HepG2 (cell line): Measurements from ENCODE around the gene MEX3D. TPM values are rescaled to one million over a fixed set of nuclear protein-coding genes. Genes with fewer than 3 reads are reported as not detected.

Experiments used
- AHDC1 ChIP-seq: sonication (generic); formaldehyde crosslinking; IDR thresholded peaks from 2 replicates; pipeline ENCODE4 v1.5.1; 2020; ENCODE audit warnings: mild to moderate bottlenecking, missing genetic modification reagents, borderline replicate concordance
- BORCS8-MEF2B ChIP-seq: sonication (generic); formaldehyde crosslinking; IDR thresholded peaks from 2 replicates; pipeline ENCODE4 v1.8.0; 2022; ENCODE audit warnings: mild to moderate bottlenecking, missing genetic modification reagents
- CENPT ChIP-seq: sonication (generic); formaldehyde crosslinking; IDR thresholded peaks from 2 replicates; pipeline ENCODE4 v1.8.0; 2022; ENCODE audit warnings: low read depth, mild to moderate bottlenecking, moderate library complexity, missing genetic modification reagents
- MTF1 ChIP-seq: sonication (generic); formaldehyde crosslinking; IDR thresholded peaks from 2 replicates; pipeline ENCODE4 v1.5.0; 2020; ENCODE audit warnings: missing genetic modification reagents
- NFRKB ChIP-seq: fragments of 450-650 bp; IDR thresholded peaks from 2 replicates; pipeline ENCODE4 v1.6.1; 2017
- PCBP1 ChIP-seq: fragments of 200-400 bp; formaldehyde crosslinking; IDR thresholded peaks from 2 replicates; pipeline ENCODE4 v1.6.1; 2017; ENCODE audit warnings: mild to moderate bottlenecking, low read depth, low read length, borderline replicate concordance
- RNF2 ChIP-seq: fragments of 450-650 bp; conservative IDR thresholded peaks from 2 replicates; pipeline ENCODE4 v1.6.1; 2016; ENCODE audit warnings: low read depth
- TBP ChIP-seq: sonication (generic); formaldehyde crosslinking; IDR thresholded peaks from 2 replicates; pipeline ENCODE4 v1.5.0; 2020; ENCODE audit warnings: missing genetic modification reagents
- WIZ ChIP-seq: sonication (generic); formaldehyde crosslinking; IDR thresholded peaks from 2 replicates; pipeline ENCODE4 v1.5.1; 2020; ENCODE audit warnings: mild to moderate bottlenecking, missing genetic modification reagents
- ZNF317 ChIP-seq: sonication (generic); formaldehyde crosslinking; IDR thresholded peaks from 2 replicates; pipeline ENCODE4 v1.5.0; 2020; ENCODE audit warnings: mild to moderate bottlenecking, missing genetic modification reagents
- ZNF503 ChIP-seq: sonication (generic); formaldehyde crosslinking; IDR thresholded peaks from 2 replicates; pipeline ENCODE4 v1.4.0; 2020; ENCODE audit warnings: missing genetic modification reagents
- ZNF605 ChIP-seq: sonication (generic); formaldehyde crosslinking; IDR thresholded peaks from 2 replicates; pipeline ENCODE4 v1.8.0; 2022; ENCODE audit warnings: mild to moderate bottlenecking, missing genetic modification reagents
- ZNF776 ChIP-seq: sonication (generic); formaldehyde crosslinking; IDR thresholded peaks from 2 replicates; pipeline ENCODE4 v1.4.0; 2020; ENCODE audit warnings: mild to moderate bottlenecking, missing genetic modification reagents
- polyA plus RNA-seq, 8 experiments: library from polyadenylated mRNA; depleted of rRNA in 3 of 8; stranded (reverse) in 7 of 8; unstranded in 1 of 8; fragments of >200 nt; fragmentation: Illumina TruSeq in 4 of 8; extraction: Trizol in 4 of 8; gene quantifications; 2 replicates each; pipeline versions ENCODE4 v1.2.1 to v1.2.3, GENCODE V29; 2011 to 2016; ENCODE audit warnings: low read depth in 4 of 8, missing spikeins in 1 of 8, mixed read lengths in 1 of 8; ENCODE audit not compliant: insufficient read depth in 1 of 8
- total RNA-seq, 5 experiments: library from RNA; depleted of rRNA; stranded (reverse); fragments of >200 nt; fragmentation: Illumina TruSeq; extraction: Trizol; gene quantifications; 2 replicates each; pipeline ENCODE4 v1.2.3, GENCODE V29; 2016; ENCODE audit warnings: low read depth in 1 of 5
- TF ChIP-seq, protein P1 (sequence below): sonication (generic); formaldehyde crosslinking; IDR thresholded peaks from 2 replicates; pipeline ENCODE4 v1.5.1; 2020; ENCODE audit warnings: mild to moderate bottlenecking, missing genetic modification reagents
- TF ChIP-seq, protein P2 (sequence below): sonication (generic); formaldehyde crosslinking; IDR thresholded peaks from 2 replicates; pipeline ENCODE4 v1.4.0; 2020; ENCODE audit warnings: missing genetic modification reagents, borderline replicate concordance

Gene MEX3D
- total and polyA plus RNA-seq, 2 of the 13 experiments (the other 11 are each of a cell fraction or from before 2014, with no cell fraction given), result 3.6 to 17.1 TPM

DNA sequence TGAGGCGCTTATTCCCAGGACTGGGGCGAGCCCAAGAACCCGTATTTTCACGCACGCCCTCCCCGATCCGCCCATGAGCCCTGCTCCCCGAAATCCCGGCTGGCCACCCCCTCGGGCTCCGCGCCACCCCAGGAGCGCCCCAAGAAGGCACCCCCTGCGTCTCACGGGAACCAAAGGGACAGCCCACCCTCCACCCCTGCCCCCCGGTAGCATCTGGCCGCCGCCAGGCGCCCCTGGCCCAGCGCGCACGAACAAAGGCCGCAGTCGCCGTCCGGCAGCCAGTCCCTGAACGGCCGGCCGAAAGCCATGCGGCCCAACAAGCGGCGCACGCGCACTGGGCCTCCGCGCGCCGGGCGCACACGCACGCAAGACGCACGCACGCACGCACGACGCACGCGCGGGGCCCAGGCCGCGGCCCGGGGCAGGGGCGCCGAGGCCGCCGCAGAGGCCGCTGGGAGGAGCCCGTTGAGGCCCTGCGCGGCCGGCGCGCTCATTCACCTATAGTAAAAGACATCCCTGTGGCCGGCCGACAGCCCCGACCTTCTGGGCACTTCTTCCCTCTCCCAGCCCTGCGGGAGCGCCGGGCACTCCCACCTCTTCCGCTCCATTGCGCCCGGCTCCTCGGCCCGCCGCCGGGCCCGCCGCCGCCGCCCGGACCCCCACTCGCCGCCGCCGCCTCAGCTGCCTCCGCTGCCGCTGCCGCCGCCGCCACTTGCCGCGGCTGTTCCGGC is 24.1 kb upstream of the MEX3D start (continued):
- TF ChIP-seq ZNF317 (CRISPR knock-in tag) (no peak; the same call in 1 of the 2 replicates), AHDC1 (CRISPR knock-in tag) (no peak), RNF2 (peak; percentile 94), ZNF776 (no peak; the same call in 1 of the 2 replicates), NFRKB (no peak), ZNF503 (CRISPR knock-in tag) (no peak), ZNF605 (CRISPR knock-in tag) (peak; percentile 56; the same call in 1 of the 2 replicates), BORCS8-MEF2B (CRISPR knock-in tag) (peak; percentile 88), CENPT (peak; percentile 82), MTF1 (peak; percentile 76; the same call in 1 of the 2 replicates), PCBP1 (0 out of 2 replicates have a peak, but pooled peaks have one; percentile 24), TBP (no peak), WIZ (no peak)
- TF ChIP-seq, protein P1, sequence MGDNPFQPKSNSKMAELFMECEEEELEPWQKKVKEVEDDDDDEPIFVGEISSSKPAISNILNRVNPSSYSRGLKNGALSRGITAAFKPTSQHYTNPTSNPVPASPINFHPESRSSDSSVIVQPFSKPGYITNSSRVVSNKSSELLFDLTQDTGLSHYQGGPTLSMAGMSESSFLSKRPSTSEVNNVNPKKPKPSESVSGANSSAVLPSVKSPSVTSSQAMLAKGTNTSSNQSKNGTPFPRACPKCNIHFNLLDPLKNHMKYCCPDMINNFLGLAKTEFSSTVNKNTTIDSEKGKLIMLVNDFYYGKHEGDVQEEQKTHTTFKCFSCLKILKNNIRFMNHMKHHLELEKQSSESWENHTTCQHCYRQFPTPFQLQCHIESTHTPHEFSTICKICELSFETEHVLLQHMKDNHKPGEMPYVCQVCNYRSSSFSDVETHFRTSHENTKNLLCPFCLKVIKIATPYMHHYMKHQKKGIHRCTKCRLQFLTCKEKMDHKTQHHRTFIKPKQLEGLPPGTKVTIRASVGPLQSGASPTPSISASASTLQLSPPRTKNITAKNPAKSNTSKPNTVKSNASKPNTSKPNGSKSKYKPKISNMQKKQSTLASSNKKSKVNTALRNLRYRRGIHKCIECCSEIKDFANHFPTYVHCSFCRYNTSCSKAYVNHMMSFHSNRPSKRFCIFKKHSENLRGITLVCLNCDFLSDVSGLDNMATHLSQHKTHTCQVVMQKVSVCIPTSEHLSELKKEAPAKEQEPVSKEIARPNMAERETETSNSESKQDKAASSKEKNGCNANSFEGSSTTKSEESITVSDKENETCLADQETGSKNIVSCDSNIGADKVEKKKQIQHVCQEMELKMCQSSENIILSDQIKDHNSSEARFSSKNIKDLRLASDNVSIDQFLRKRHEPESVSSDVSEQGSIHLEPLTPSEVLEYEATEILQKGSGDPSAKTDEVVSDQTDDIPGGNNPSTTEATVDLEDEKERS (CRISPR knock-in tag), result no peak
- TF ChIP-seq, protein P2, sequence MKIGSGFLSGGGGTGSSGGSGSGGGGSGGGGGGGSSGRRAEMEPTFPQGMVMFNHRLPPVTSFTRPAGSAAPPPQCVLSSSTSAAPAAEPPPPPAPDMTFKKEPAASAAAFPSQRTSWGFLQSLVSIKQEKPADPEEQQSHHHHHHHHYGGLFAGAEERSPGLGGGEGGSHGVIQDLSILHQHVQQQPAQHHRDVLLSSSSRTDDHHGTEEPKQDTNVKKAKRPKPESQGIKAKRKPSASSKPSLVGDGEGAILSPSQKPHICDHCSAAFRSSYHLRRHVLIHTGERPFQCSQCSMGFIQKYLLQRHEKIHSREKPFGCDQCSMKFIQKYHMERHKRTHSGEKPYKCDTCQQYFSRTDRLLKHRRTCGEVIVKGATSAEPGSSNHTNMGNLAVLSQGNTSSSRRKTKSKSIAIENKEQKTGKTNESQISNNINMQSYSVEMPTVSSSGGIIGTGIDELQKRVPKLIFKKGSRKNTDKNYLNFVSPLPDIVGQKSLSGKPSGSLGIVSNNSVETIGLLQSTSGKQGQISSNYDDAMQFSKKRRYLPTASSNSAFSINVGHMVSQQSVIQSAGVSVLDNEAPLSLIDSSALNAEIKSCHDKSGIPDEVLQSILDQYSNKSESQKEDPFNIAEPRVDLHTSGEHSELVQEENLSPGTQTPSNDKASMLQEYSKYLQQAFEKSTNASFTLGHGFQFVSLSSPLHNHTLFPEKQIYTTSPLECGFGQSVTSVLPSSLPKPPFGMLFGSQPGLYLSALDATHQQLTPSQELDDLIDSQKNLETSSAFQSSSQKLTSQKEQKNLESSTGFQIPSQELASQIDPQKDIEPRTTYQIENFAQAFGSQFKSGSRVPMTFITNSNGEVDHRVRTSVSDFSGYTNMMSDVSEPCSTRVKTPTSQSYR, result peak; percentile 37; the same call in 1 of the 2 replicates
